IPS-15b (cell line): Measurements from ENCODE around the gene OS9.
"Not testable (repeated sequence)": the region's sequence is repeated elsewhere in the genome, so short reads cannot be mapped to it uniquely, and the experiment has no call there.

Experiments
- H3K27me3 ChIP-seq: one replicate; pipeline ENCODE4 v1.6.1; 2013; ENCODE audit warnings: low read length; ENCODE audit not compliant: control insufficient read depth, insufficient read depth
- H3K36me3 ChIP-seq: one replicate; pipeline ENCODE4 v1.6.1; 2013; ENCODE audit warnings: low read length; ENCODE audit not compliant: control insufficient read depth, insufficient read depth
- H3K4me1 ChIP-seq: one replicate; pipeline ENCODE4 v1.6.1; 2013; ENCODE audit warnings: mild to moderate bottlenecking, low read length; ENCODE audit not compliant: control insufficient read depth, insufficient read depth
- H3K4me3 ChIP-seq: one replicate; pipeline ENCODE4 v1.5.1; 2013; ENCODE audit warnings: low read depth, low read length
- H3K9ac ChIP-seq: one replicate; pipeline ENCODE4 v1.6.1; 2013; ENCODE audit warnings: low read depth, mild to moderate bottlenecking, low read length
- H3K9me3 ChIP-seq: one replicate; pipeline ENCODE4 v1.6.1; 2013; ENCODE audit warnings: mild to moderate bottlenecking, low read length; ENCODE audit not compliant: control insufficient read depth, insufficient read depth

OS9 gene

GRCh38 chr12:57669691-57670090, 24.2 kb upstream of the OS9 start:
- not testable (repeated sequence) for H3K36me3 ChIP-seq, H3K27me3 ChIP-seq, H3K9me3 ChIP-seq, H3K9ac ChIP-seq, H3K4me3 ChIP-seq, H3K4me1 ChIP-seq

DNA sequence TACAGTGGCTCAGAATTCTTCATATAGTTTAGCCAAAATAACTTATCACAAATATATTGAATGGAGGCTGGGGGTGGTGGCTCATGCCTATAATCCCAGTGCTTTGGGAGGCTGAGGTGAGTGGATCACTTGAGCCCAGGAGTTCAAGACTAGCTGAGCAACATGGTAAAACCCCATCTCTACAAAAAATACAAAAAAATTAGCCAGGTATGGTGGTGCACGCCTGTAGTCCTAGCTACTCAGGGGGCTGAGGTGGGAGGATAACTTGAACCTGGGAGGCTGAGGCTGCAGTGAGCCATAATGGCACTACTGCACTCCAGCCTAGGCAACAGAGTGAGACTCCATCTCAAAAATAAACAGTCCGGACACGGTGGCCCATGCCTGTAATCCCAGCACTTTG, 22.1 kb upstream of the OS9 start:
- H3K27me3 ChIP-seq, H3K36me3 ChIP-seq: not testable (repeated sequence)

GRCh38 chr12:57672801-57673200, 21.1 kb upstream of the OS9 start:
- no peaks in the 10 kb centered on the region for H3K27me3 ChIP-seq
- no peak overlapping the region for H3K4me3 ChIP-seq
- no peaks in the 10 kb centered on the region for H3K9me3 ChIP-seq
- no peaks in the 10 kb centered on the region for H3K36me3 ChIP-seq
- H3K9ac ChIP-seq, result no peak overlapping the region
- no peaks in the 10 kb centered on the region for H3K4me1 ChIP-seq

More for the DNA sequence above, 22.1 kb upstream of the OS9 start:
- H3K4me1 ChIP-seq, H3K9ac ChIP-seq, H3K9me3 ChIP-seq, H3K4me3 ChIP-seq: not testable (repeated sequence)

- H3K9ac ChIP-seq, result no peak overlapping the region
- H3K9me3 ChIP-seq, result no peaks in the 10 kb centered on the region
- H3K4me3 ChIP-seq, result no peak overlapping the region
- no peaks in the 10 kb centered on the region for H3K4me1 ChIP-seq
- no peaks in the 10 kb centered on the region for H3K27me3 ChIP-seq
- H3K36me3 ChIP-seq, result no peaks in the 10 kb centered on the region
Measured at GRCh38 chr12:57674691-57675090, 19.2 kb upstream of the OS9 start.

DNA sequence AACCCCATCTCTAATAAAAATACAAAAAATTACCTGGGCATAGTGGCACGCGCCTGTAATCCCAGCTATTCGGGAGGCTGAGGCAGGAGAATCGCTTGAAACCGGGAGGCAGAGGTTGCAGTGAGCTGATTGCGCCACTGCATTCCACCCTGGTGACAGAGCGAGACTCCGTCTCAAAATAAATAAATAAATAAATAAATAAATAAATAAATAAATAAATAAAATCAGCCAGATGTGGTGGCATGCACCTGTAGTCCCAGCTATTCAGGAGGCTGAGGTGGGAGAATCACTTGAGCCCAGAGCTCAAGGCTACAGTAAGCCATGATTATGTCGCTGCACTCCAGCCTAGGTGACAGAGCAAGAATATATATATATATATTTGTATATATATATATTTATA, 16.0 kb upstream of the OS9 start:
- H3K4me1 ChIP-seq, H3K9me3 ChIP-seq, H3K4me3 ChIP-seq, H3K9ac ChIP-seq, H3K36me3 ChIP-seq, H3K27me3 ChIP-seq: not testable (repeated sequence)

- no peaks in the 10 kb centered on the region for H3K9me3 ChIP-seq
- no peak overlapping the region for H3K4me3 ChIP-seq
- H3K9ac ChIP-seq, result no peak overlapping the region
- no peaks in the 10 kb centered on the region for H3K27me3 ChIP-seq
- H3K36me3 ChIP-seq, result no peaks in the 10 kb centered on the region
- no peaks in the 10 kb centered on the region for H3K4me1 ChIP-seq
Measured at GRCh38 chr12:57679697-57680096, 14.2 kb upstream of the OS9 start.

GRCh38 chr12:57687862-57688261, 6.1 kb upstream of the OS9 start:
- peaks cover 3% of the 10 kb centered on the region for H3K27me3 ChIP-seq
- no peaks in the 10 kb centered on the region for H3K36me3 ChIP-seq
- no peaks in the 10 kb centered on the region for H3K9me3 ChIP-seq
- no peak overlapping the region for H3K4me3 ChIP-seq
- H3K9ac ChIP-seq, result no peak overlapping the region
- H3K4me1 ChIP-seq, result no peaks in the 10 kb centered on the region

DNA sequence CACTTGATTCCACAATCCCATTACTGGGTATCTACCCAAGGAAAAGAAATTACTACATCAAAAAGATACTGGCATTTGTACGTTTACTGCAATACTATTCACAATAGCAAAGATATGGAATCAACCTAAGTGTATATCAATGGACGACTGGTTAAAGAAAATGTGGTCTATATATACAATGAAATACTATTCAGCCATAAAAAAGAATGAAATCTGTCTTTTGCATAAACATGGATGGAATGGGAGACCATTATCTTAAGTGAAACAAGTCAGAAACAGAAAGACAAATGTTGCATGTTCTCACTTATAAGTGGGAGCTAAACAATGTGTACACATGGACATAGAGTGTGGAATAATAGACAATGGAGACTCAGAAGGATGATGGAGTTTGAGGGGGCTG, 5.0 kb upstream of the OS9 start:
- Histone ChIP-seq H3K36me3 (no peaks in the 10 kb centered on the region), H3K9me3 (no peaks in the 10 kb centered on the region), H3K27me3 (peaks cover 3% of the 10 kb centered on the region), H3K4me3 (no peak overlapping the region), H3K4me1 (no peaks in the 10 kb centered on the region), H3K9ac (no peak overlapping the region)

DNA sequence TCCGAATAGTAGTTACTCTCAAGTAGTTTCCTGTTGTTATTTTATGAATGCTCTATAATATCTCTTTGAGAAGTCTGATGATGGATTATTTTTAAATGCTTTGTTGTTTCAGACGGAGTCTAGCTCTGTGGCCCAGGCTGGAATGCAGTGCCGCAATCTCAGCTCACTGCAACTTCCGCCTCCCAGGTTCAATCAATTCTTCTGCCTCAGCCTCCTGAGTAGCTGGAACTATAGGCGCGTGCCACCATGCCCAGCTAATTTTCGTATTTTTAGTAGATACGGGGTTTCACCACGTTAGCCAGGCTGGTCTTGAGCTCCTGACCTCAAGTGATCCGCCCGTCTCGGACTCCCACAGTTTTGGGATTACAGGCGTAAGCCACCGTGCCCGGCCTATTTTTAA, 1.4 kb upstream of the OS9 start:
- H3K9ac ChIP-seq, result no peak overlapping the region
- peaks cover 3% of the 10 kb centered on the region for H3K27me3 ChIP-seq
- H3K9me3 ChIP-seq, result no peaks in the 10 kb centered on the region
- H3K36me3 ChIP-seq, result no peaks in the 10 kb centered on the region
- H3K4me1 ChIP-seq, result no peaks in the 10 kb centered on the region
- H3K4me3 ChIP-seq, result no peak overlapping the region

- H3K36me3 ChIP-seq, result no peaks in the 10 kb centered on the region
- no peaks in the 10 kb centered on the region for H3K9me3 ChIP-seq
- no peaks in the 10 kb centered on the region for H3K4me1 ChIP-seq
- H3K9ac ChIP-seq, result no peak overlapping the region
- H3K27me3 ChIP-seq, result peaks cover 3% of the 10 kb centered on the region
- peak overlapping the region; percentile 9 for H3K4me3 ChIP-seq
Measured at GRCh38 chr12:57693317-57693658, 644 bp upstream of the OS9 start.

DNA sequence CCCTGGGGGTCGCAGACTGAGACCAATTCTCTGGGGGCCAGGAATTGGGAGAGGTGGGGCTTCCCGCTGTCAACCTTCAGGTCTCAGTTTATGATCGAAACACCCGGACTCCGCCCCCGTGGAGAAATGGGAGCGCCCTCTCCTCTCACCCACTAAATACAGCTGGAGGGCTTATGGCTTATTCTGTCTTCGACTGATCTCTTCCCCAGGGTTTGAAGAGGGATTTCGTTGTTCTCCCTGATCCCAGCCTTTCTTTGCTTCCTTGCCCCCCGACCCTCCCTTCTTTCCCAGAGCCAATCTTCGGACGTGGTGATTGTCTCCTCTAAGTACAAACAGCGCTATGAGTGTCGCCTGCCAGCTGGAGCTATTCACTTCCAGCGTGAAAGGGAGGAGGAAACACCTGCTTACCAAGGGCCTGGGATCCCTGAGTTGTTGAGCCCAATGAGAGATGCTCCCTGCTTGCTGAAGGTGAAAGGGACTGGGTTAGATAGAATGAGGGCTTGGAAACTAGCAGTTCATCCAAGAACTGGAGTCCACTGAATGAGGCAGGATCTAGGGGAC, 607 bp downstream of the OS9 start:
- no peaks in the 10 kb centered on the region for H3K36me3 ChIP-seq
- peak overlapping the region; percentile 55 for H3K9ac ChIP-seq
- peak overlapping the region; percentile 83 for H3K4me3 ChIP-seq
- no peaks in the 10 kb centered on the region for H3K9me3 ChIP-seq
- peaks cover 3% of the 10 kb centered on the region for H3K27me3 ChIP-seq
- H3K4me1 ChIP-seq, result no peaks in the 10 kb centered on the region

DNA sequence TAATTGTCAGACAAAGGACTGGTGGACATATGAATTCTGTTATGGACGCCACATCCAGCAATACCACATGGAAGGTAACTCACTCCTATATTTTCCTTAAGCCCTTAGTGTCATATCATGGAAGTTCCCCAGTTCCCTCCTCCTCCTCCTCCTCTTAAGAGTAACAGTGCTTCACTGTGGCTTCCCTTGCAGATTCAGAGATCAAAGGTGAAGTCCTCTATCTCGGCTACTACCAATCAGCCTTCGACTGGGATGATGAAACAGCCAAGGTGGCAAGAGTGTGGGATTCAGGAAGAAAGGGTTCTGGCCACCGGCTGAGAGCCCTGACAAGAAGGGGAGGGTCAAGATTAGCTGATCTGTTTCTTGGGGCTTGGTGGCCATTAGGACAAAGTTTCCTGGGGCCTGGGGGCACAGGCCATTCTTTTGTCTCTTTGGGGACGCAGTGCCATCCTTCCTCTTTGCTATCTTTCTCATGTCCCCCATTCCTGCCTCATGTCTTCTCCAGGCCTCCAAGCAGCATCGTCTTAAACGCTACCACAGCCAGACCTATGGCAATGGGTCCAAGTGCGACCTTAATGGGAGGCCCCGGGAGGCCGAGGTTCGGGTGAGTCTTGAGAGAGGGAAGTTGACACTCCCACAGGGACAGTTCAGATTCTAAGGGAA, 2.0 kb downstream of the OS9 start:
- no peak overlapping the region for H3K4me3 ChIP-seq
- H3K9ac ChIP-seq, result no peak overlapping the region
- H3K36me3 ChIP-seq, result no peaks in the 10 kb centered on the region
- no peaks in the 10 kb centered on the region for H3K27me3 ChIP-seq
- H3K9me3 ChIP-seq, result no peaks in the 10 kb centered on the region
- H3K4me1 ChIP-seq, result no peaks in the 10 kb centered on the region
